Endothelial cell of umbilical vein (primary cell): ENCODE measurements around the gene TFDP1.

Source experiments
- CTCF ChIP-seq, 2 donors: IDR thresholded peaks; 1 replicate in 1 of 2; 2 replicates in 1 of 2; pipeline ENCODE4 v1.5.1; 2011; ENCODE audit warnings: low read length in 2 of 2, mild to moderate bottlenecking in 2 of 2, moderate library complexity in 2 of 2, control low read depth in 1 of 2, inconsistent platforms in 1 of 2, low read depth in 1 of 2; ENCODE audit not compliant: insufficient read depth in 1 of 2; ENCODE audit errors: extremely low read depth in 1 of 2
- EZH2 ChIP-seq: IDR thresholded peaks from 2 replicates; pipeline ENCODE4 v1.6.1; 2012; ENCODE audit warnings: borderline replicate concordance, low read depth, mild to moderate bottlenecking, moderate library complexity, low read length, inconsistent platforms; ENCODE audit not compliant: severe bottlenecking
- GATA2 ChIP-seq: IDR thresholded peaks from 2 replicates; pipeline ENCODE4 v1.7.0; 2011; ENCODE audit warnings: low read depth, mild to moderate bottlenecking, moderate library complexity, mixed read lengths, low read length; ENCODE audit not compliant: insufficient read length, insufficient read depth
- POLR2A ChIP-seq: IDR thresholded peaks from 2 replicates; pipeline ENCODE4 v1.6.1; 2012; ENCODE audit warnings: low read depth, mild to moderate bottlenecking, control low read depth, low read length

GRCh38 chr13:113620036-113620796, 35.7 kb downstream of the TFDP1 start:
- no peak for TF ChIP-seq CTCF (IDR thresholded peaks at IDR 0.05; ENCODE audit: extremely low read depth in 1 of 2, insufficient read depth in 1 of 2, low read depth in 1 of 2, low read length in 2 of 2)
- TF ChIP-seq EZH2 = no peak
- TF ChIP-seq GATA2 = no peak
- TF ChIP-seq POLR2A = no peak
